WTC11 (cell line): Measurements from ENCODE around the gene BRAF.

Source experiments
- CREB1 ChIP-seq: sonication (generic); formaldehyde crosslinking; IDR thresholded peaks from 2 replicates; pipeline ENCODE4 v1.8.0; 2023; ENCODE audit warnings: mild to moderate bottlenecking, missing genetic modification reagents
- ETV6 ChIP-seq: sonication (generic); formaldehyde crosslinking; IDR thresholded peaks from 2 replicates; pipeline ENCODE4 v1.8.1; 2022; ENCODE audit warnings: mild to moderate bottlenecking, missing genetic modification reagents
- IRF2 ChIP-seq: sonication (generic); formaldehyde crosslinking; IDR thresholded peaks from 2 replicates; pipeline ENCODE4 v1.8.0; 2022; ENCODE audit warnings: low read depth, missing genetic modification reagents, borderline replicate concordance
- NFE2L1 ChIP-seq: sonication (generic); formaldehyde crosslinking; IDR thresholded peaks from 2 replicates; pipeline ENCODE4 v1.8.1; 2023; ENCODE audit warnings: missing genetic modification reagents
- TF ChIP-seq, protein P1 (sequence below): fragments of 200-600 bp; IDR thresholded peaks from 2 replicates; pipeline ENCODE4 v1.8.0; 2022; ENCODE audit warnings: antibody characterized with exemption
- TF ChIP-seq, protein P2 (sequence below): sonication (generic); formaldehyde crosslinking; IDR thresholded peaks from 2 replicates; pipeline ENCODE4 v1.8.1; 2023; ENCODE audit warnings: mild to moderate bottlenecking, moderate library complexity, missing genetic modification reagents
- TF ChIP-seq, protein P3 (sequence below): sonication (generic); formaldehyde crosslinking; IDR thresholded peaks from 2 replicates; pipeline ENCODE4 v1.8.0; 2022; ENCODE audit warnings: mild to moderate bottlenecking, missing genetic modification reagents

DNA sequence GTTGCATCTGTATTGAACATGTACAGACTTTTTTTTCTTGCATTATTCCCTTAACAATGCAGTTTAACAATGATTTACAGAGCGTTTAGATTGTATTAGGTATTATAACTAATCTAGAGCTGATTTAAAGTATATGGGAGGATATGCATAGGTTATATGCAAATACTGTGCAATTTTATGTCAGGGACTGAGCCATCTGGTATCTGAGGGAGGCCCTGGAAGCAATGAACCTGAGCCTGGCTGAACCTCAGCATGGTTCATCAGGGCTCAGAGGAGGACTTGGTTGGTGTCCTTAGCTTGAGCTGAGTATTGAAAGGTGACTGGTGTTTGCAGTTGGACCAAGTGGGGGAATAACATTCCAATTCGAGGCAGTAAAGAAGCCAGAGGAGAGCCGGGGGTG lies 247.2 kb downstream of the BRAF start:
- TF ChIP-seq, protein P1, sequence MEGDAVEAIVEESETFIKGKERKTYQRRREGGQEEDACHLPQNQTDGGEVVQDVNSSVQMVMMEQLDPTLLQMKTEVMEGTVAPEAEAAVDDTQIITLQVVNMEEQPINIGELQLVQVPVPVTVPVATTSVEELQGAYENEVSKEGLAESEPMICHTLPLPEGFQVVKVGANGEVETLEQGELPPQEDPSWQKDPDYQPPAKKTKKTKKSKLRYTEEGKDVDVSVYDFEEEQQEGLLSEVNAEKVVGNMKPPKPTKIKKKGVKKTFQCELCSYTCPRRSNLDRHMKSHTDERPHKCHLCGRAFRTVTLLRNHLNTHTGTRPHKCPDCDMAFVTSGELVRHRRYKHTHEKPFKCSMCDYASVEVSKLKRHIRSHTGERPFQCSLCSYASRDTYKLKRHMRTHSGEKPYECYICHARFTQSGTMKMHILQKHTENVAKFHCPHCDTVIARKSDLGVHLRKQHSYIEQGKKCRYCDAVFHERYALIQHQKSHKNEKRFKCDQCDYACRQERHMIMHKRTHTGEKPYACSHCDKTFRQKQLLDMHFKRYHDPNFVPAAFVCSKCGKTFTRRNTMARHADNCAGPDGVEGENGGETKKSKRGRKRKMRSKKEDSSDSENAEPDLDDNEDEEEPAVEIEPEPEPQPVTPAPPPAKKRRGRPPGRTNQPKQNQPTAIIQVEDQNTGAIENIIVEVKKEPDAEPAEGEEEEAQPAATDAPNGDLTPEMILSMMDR: no peak
- TF ChIP-seq NFE2L1: no peak
- TF ChIP-seq, protein P2, sequence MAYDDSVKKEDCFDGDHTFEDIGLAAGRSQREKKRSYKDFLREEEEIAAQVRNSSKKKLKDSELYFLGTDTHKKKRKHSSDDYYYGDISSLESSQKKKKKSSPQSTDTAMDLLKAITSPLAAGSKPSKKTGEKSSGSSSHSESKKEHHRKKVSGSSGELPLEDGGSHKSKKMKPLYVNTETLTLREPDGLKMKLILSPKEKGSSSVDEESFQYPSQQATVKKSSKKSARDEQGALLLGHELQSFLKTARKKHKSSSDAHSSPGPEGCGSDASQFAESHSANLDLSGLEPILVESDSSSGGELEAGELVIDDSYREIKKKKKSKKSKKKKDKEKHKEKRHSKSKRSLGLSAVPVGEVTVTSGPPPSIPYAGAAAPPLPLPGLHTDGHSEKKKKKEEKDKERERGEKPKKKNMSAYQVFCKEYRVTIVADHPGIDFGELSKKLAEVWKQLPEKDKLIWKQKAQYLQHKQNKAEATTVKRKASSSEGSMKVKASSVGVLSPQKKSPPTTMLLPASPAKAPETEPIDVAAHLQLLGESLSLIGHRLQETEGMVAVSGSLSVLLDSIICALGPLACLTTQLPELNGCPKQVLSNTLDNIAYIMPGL (CRISPR knock-in tag): no peak
- TF ChIP-seq IRF2 (CRISPR knock-in tag): no peak
- TF ChIP-seq ETV6 (CRISPR knock-in tag): no peak
- TF ChIP-seq, protein P3, sequence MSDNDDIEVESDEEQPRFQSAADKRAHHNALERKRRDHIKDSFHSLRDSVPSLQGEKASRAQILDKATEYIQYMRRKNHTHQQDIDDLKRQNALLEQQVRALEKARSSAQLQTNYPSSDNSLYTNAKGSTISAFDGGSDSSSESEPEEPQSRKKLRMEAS (CRISPR knock-in tag): no peak
- no peak for TF ChIP-seq CREB1 (CRISPR knock-in tag)
